Measurements from ENCODE around the gene MROH7.

GRCh38 chr1:54610601-54611580 lies 30.7 kb upstream of the MROH7 start:
- TF ChIP-seq CTCF (IDR thresholded peaks at IDR 0.05 in 4 of 5, conservative IDR thresholded peaks at IDR 0.05 in 1 of 5) (no peak), POLR2A (IDR thresholded peaks at IDR 0.05) (no peak)

Data from gastrocnemius medialis (tissue), 4 donors.